ENCODE results near the gene ATPAF1. TPM values are rescaled to one million over a fixed set of nuclear protein-coding genes. Genes with fewer than 3 reads are reported as not detected.
"Not testable (repeated sequence)": the region's sequence is repeated elsewhere in the genome, so short reads cannot be mapped to it uniquely, and the experiment has no call there.

ATPAF1 gene
- total RNA-seq: 10 to 100 TPM; 26.7 to 34.7 TPM
- long read RNA-seq, donor 1, full-length matches to known transcripts: 45 of 47 reads
- long read RNA-seq, donor 1, partial matches to known transcripts: 1 of 47 reads
- long read RNA-seq, donor 1, other reads (novel, unspliced or antisense): 1 of 47 reads
- long read RNA-seq, donor 2, partial matches to known transcripts: 1 of 5 reads
- long read RNA-seq, donor 2, other reads (novel, unspliced or antisense): 3 of 5 reads

- DNase-seq (ENCODE audit: low spot score): peak; percentile 92
- intact Hi-C loops (cut with DNase I): no loop called here
Observed at GRCh38 chr1:46667782-46668760, at the start of gene ATPAF1. ATPAF1 (minus strand) TSS chr1:46668364; CDS start chr1:46668322, 42 bp downstream.

- DNase-seq (ENCODE audit: low spot score): no peak
- intact Hi-C loops (cut with DNase I): loop anchor here in 1 of 2 donors (5.0 kb wide), 1 partner anchor 185 kb away; no protein-coding TSS in a partner anchor
Observed at GRCh38 chr1:46717654-46718053, 49.5 kb upstream of the ATPAF1 start.

GRCh38 chr1:46714976-46715375 lies 46.8 kb upstream of the ATPAF1 start:
- intact Hi-C loops (cut with DNase I): loop anchor here in 1 of 2 donors (5.0 kb wide), 1 partner anchor 183 kb away; no protein-coding TSS in a partner anchor
- DNase-seq (ENCODE audit: low spot score): no peak

- DNase-seq (ENCODE audit: low spot score): no peak
- intact Hi-C loops (cut with DNase I): no loop called here
Observed at GRCh38 chr1:46708121-46708520, 40.0 kb upstream of the ATPAF1 start.

- intact Hi-C loops (cut with DNase I): no loop called here
- DNase-seq (ENCODE audit: low spot score): no peak
Observed at GRCh38 chr1:46705408-46705807, 37.2 kb upstream of the ATPAF1 start.

GRCh38 chr1:46703927-46704641 lies 35.9 kb upstream of the ATPAF1 start:
- DNase-seq (ENCODE audit: low spot score): no peak
- intact Hi-C loops (cut with DNase I): no loop called here

GRCh38 chr1:46699666-46700065 lies 31.5 kb upstream of the ATPAF1 start:
- no peak for DNase-seq (ENCODE audit: low spot score)
- intact Hi-C loops (cut with DNase I): loop anchor here in 1 of 2 donors (10.0 kb wide), 1 partner anchor 1185 kb away; no protein-coding TSS in a partner anchor

- intact Hi-C loops (cut with DNase I): loop anchor here in 1 of 2 donors (10.0 kb wide), 1 partner anchor 1182 kb away; no protein-coding TSS in a partner anchor
- no peak for DNase-seq (ENCODE audit: low spot score)
Observed at GRCh38 chr1:46697053-46697452, 28.9 kb upstream of the ATPAF1 start.

- DNase-seq (ENCODE audit: low spot score): not testable (repeated sequence)
- intact Hi-C loops (cut with DNase I): loop anchor here in 1 of 2 donors (10.0 kb wide), 1 partner anchor 1180 kb away; no protein-coding TSS in a partner anchor
Observed at GRCh38 chr1:46694676-46695075, 26.5 kb upstream of the ATPAF1 start.

- no peak for DNase-seq (ENCODE audit: low spot score)
Observed at GRCh38 chr1:46692811-46693770, 24.9 kb upstream of the ATPAF1 start.

GRCh38 chr1:46691997-46692790 lies 24.0 kb upstream of the ATPAF1 start:
- DNase-seq (ENCODE audit: low spot score): no peak
- intact Hi-C loops (cut with DNase I): loop anchor here in 1 of 2 donors (10.0 kb wide), 1 partner anchor 1177 kb away; no protein-coding TSS in a partner anchor

More at GRCh38 chr1:46692811-46693770, 24.9 kb upstream of the ATPAF1 start:
- intact Hi-C loops (cut with DNase I): loop anchor here in 1 of 2 donors (10.0 kb wide), 1 partner anchor 1178 kb away; no protein-coding TSS in a partner anchor

- intact Hi-C loops (cut with DNase I): loop anchor here in 1 of 2 donors (10.0 kb wide), 1 partner anchor 1176 kb away; no protein-coding TSS in a partner anchor
- DNase-seq (ENCODE audit: low spot score): no peak
Observed at GRCh38 chr1:46690931-46691421, 22.8 kb upstream of the ATPAF1 start.

- no peak for DNase-seq (ENCODE audit: low spot score)
- intact Hi-C loops (cut with DNase I): loop anchor here in 1 of 2 donors (10.0 kb wide), 1 partner anchor 1175 kb away; no protein-coding TSS in a partner anchor
Observed at GRCh38 chr1:46689897-46690296, 21.7 kb upstream of the ATPAF1 start.

- DNase-seq (ENCODE audit: low spot score): no peak
- intact Hi-C loops (cut with DNase I): no loop called here
Observed at GRCh38 chr1:46689356-46689755, 21.2 kb upstream of the ATPAF1 start.

GRCh38 chr1:46687921-46688509 lies 19.9 kb upstream of the ATPAF1 start:
- intact Hi-C loops (cut with DNase I): no loop called here
- DNase-seq (ENCODE audit: low spot score): no peak

GRCh38 chr1:46687093-46687659 lies 19.0 kb upstream of the ATPAF1 start:
- peak; percentile 88 for DNase-seq (ENCODE audit: low spot score)
- intact Hi-C loops (cut with DNase I): no loop called here

Measured in posterior vena cava (tissue), 2 donors.